Measurements from ENCODE around the gene ARHGEF2.

Gene ARHGEF2

DNA sequence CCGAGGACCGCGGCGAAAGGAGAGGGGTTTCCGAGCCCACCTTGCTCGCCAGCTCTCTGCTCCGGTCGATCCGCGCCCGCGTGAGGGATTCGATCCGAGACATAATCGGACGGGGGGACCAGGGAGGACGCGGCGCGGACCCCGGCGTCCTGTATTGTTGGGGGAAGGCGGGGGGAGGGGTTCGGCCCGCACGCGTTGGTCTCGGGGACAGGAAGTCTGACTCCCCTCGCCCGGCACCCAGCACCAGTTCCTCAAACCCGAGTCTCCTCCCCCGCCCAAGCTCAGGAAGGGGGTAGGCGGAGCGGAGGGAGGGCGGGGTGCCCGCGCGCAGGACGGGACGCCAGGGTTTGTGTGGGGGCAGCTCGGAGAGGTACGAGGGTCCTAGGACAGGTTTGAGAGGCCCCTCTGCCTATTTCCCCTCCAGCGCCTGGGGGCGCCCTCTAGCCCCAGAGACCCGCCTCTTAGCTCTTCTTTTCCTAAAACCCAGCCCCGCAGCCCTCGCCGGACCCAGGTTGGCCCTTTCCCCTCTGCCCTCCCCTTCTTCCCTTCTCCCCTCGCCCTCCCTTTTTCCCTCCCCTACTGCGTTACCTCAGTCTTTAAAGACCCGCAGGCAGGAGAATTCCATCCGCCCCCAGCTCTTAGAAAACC is at the start of gene ARHGEF2:
ARHGEF2 (minus strand) TSS at position 223 of the 648 bp plus-strand sequence; CDS start at position 103, 120 bp downstream.
- peak; percentile 78 for DNase-seq

- no peak for DNase-seq
These were observed 48.2 kb upstream of the ARHGEF2 start for GRCh38 chr1:156026588-156026987.

DNA sequence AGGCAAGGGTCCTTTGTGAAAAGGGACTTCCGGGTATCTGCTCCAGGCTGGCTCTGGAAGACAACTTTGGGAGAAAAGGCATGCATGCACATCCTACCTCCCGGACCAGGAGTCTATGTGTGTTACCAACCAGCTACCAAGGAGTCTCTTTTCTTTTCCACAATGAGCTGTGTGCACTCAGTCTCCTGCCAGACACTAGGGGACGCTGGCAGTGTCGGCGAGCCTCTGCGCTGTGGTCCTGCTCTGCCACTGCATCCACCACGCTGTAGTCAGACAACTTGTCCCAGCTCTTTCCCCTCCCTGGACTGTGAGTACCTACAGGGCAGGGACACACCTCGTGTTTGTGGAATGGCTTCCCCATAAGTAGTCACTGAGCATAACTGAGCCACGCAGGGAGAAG is 47.5 kb upstream of the ARHGEF2 start:
- DNase-seq: peak; percentile 20

GRCh38 chr1:156024801-156025200 is 46.5 kb upstream of the ARHGEF2 start:
- no peak for DNase-seq

DNA sequence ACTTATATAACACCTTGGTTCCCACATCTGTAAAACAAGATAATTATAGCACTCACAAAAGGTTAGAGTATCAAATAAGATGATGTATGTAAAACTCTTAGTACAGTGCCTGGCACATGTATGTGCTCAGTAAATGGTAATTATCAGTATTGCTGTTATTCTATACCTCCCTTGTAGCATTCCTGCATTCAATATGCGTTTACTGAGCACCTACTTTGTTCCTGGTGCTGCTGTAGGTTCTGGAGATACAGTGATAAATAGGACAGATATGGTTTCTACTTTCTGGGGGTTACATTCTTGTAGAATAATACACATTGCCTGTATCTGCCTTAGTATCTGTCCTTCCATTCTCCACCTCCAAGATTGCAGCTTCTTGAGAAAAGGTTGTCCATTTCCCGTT is 43.6 kb upstream of the ARHGEF2 start:
- no peak for DNase-seq

GRCh38 chr1:156021093-156021428 is 42.7 kb upstream of the ARHGEF2 start:
- DNase-seq: no peak

- peak; percentile 86 for DNase-seq
These were observed 42.1 kb upstream of the ARHGEF2 start, which contains the start of gene SSR2 for GRCh38 chr1:156020293-156021092. Gene SSR2 (minus strand): TSS chr1:156020951. CDS start chr1:156020167, 784 bp downstream.

DNA sequence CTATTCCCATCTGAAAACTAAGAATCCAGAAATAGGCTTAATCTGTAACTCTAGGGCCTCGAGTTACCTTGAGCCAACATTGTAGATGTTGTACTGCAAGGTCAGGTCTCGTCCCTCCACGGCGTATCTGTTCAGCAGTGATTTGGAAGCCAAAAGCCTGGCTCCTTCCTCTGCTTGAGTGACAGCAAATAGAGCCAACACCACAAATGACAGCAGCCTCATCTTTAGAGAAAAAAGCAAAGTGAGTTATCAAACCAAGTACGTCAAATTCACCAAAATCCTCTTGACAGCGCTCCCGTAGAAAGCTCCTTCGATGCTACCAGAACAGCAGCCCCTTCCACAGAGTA is 41.6 kb upstream of the ARHGEF2 start:
- no peak for DNase-seq

GRCh38 chr1:156014829-156015228 is 36.5 kb upstream of the ARHGEF2 start:
- DNase-seq: no peak

DNA sequence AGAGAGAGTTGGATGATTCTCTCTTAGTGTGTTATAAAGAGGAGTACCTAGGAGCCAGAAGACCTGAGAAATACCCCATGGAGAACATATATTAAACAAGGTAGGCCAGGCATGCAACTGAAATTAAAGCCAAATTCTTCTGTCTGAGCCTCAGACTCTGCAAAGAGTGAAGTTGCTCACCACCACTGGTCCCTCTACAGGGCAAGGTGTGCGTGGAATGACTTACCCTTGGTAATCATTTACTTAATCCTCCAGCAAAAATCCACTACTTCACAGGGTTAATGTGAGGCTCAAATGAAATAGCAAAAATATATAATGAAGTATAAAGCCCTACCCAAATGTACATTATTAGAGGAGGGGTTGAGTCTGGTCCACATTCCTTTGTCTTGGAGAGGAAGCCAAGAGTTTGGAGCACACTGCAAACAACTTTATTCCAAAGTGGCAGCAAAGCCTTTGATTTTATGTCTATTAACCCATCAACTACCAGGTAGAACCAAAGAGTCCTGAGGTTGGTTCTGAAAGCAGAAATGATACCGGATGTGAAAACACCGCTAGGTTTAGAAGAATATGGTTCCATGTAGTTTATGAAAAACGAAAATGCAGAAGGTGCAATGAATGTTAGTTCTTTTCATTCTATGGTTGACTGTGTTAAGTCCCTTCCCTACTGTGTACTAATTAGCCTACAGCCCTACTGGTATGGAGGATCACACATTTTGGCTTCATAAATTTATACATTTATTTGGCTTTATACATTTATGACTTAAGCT is 33.9 kb upstream of the ARHGEF2 start:
- DNase-seq: no peak

DNA sequence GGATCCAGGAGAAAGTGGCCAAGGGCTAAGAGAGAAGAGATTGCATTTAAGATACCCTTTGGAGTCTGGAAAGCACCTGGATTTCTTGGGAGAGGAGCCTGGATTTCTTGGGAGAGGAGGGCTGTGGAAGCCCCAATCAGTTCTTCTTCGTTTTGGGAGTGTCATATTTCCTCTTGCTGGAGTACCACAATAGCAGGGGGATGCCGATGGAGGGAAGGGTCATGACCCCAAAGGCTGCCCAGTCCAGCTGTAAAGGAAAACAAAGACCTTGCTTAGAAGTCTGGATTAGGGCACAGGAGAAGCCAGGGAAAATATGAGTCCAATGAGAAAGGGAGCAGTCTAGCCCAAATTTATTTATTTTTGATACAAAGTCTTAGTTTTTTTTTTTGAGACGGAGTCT is 31.1 kb upstream of the ARHGEF2 start:
- DNase-seq: no peak

GRCh38 chr1:156006666-156007376 is 28.5 kb upstream of the ARHGEF2 start:
- DNase-seq: no peak

DNA sequence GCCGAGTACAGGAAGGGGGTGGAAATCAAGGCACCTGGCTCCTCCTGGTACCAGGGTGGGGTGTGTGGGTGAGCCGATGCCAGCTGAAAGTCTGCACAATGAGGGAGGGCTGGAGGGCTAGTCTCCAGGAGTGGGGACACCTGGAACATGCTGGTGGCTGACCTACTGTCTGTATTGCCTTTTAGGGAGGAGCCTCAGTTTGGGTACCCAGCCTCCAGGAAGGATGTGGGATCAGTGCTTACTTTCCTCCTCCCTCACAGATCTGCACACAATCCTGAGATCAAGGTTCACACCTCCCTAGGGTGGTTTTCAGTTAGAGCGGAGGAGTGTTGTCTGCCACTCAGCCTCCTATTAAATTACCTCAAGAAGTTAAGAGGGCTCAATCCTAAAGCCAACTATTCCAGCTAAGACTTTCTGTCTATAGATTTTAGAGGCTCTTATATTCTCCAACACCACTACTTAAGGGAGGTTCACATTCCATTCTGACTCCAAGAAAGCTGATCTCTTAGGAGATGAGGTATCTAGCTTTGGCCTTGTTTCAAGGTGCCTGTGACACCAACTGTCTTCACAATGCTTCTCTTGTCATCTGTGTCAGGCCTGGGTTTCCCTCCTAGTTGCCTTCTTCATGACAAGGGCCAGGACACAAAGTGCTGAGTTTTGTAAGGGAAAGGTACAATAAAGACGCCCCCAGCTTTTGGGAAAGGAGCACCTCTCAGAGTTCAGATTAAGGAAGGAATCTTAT is 26.7 kb upstream of the ARHGEF2 start:
- DNase-seq: peak; percentile 19

GRCh38 chr1:156003923-156004188 is 25.5 kb upstream of the ARHGEF2 start:
- no peak for DNase-seq

GRCh38 chr1:156002188-156002911 is 24.0 kb upstream of the ARHGEF2 start:
- DNase-seq: no peak

- DNase-seq: no peak
These were observed 23.4 kb upstream of the ARHGEF2 start for GRCh38 chr1:156001662-156002171.

DNA sequence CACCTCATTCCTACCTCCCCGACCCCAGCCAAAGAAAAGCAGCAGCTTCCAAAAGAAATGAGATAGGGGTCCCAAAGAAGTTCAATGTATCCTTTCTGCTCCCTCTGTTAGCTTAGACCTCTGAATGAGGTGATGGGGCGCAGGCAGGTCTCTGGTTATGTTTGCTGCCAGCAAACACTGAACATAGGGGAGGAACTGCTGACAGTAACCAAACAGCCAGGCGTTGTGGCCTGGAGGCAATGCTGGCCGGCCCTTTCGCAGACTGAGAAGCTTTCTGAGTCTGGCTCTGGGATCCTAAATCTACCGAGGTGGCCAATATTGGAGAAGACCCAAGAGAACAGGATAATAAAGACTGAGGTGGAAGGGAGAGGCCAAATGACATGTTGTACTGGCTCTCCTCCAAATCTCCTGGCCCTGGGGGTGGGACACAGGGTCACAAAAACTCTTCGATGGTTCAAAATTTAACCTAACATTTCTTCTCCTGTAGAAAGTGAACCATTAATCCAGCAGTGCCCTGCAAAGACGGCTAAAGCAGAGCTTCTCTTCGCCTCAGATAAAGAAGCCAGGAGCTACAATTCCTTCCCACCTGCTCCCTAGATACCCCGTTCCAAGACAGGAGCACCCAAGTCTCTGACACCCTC is 22.8 kb upstream of the ARHGEF2 start:
- no peak for DNase-seq

GRCh38 chr1:155999964-156000363 is 21.6 kb upstream of the ARHGEF2 start:
- no peak for DNase-seq

- DNase-seq: no peak
These were observed 17.8 kb upstream of the ARHGEF2 start for GRCh38 chr1:155996166-155996565.

- no peak for DNase-seq
These were observed 15.2 kb upstream of the ARHGEF2 start for GRCh38 chr1:155993595-155993994.

All from activated naive CD4-positive, alpha-beta T cell treated with Interleukin-2 at 50 U/mL for 16 hours (primary cell).